Suprapubic skin (tissue), 4 donors: ENCODE results near the gene BMF. TPM values are rescaled to one million over a fixed set of nuclear protein-coding genes. Genes with fewer than 3 reads are reported as not detected.

Experiments
- DNase-seq, 2 donors: peaks; one replicate each; pipeline ENCODE4 v3.0.0-alpha.2; 2019; ENCODE audit warnings: low spot score in 2 of 2
- H3K27ac ChIP-seq: fragments of 200-600 bp; sonication (generic); one replicate; pipeline ENCODE4 v1.5.1; 2019
- H3K27me3 ChIP-seq: fragments of 200-600 bp; sonication (generic); one replicate; pipeline ENCODE4 v1.5.1; 2019
- H3K36me3 ChIP-seq: fragments of 200-600 bp; sonication (generic); one replicate; pipeline ENCODE4 v1.5.1; 2019
- H3K4me1 ChIP-seq: fragments of 200-600 bp; sonication (generic); one replicate; pipeline ENCODE4 v1.5.1; 2019
- H3K4me3 ChIP-seq: fragments of 200-600 bp; sonication (generic); one replicate; pipeline ENCODE4 v1.5.1; 2019; ENCODE audit warnings: mild to moderate bottlenecking
- H3K9me3 ChIP-seq: fragments of 200-600 bp; sonication (generic); one replicate; pipeline ENCODE4 v1.5.1; 2019
- EP300 ChIP-seq: sonication (generic); formaldehyde crosslinking; IDR thresholded peaks from one replicate; pipeline ENCODE4 v1.6.1; 2017; ENCODE audit warnings: antibody characterized with exemption
- POLR2A ChIP-seq, 2 donors: fragments of 450-650 bp; IDR thresholded peaks; one replicate each; pipeline ENCODE4 v1.6.1; 2017; ENCODE audit warnings: antibody characterized with exemption in 2 of 2, mild to moderate bottlenecking in 2 of 2, moderate library complexity in 2 of 2
- POLR2AphosphoS5 ChIP-seq, 3 donors: sonication (generic); formaldehyde crosslinking; IDR thresholded peaks; one replicate each; pipeline ENCODE4 v1.6.1; 2017; ENCODE audit warnings: antibody characterized with exemption in 3 of 3
- WGBS: methylation state at CpG from one replicate; pipeline ENCODE4 v1.1.5; 2018; 5-methylcytosine and 5-hydroxymethylcytosine counted together
- total RNA-seq, 4 donors: library from RNA; depleted of rRNA; stranded (reverse); fragments of >200 nt; gene quantifications; one replicate each; pipeline ENCODE4 v1.1.0, GENCODE V29; 2016
- TF ChIP-seq, protein P1 (sequence below), 2 donors: fragments of 200-600 bp in 1 of 2; fragments of 450-650 bp in 1 of 2; sonication (generic) in 1 of 2; IDR thresholded peaks; one replicate each; pipeline ENCODE4 v1.5.1; 2016 to 2019; ENCODE audit warnings: antibody characterized with exemption in 2 of 2, mild to moderate bottlenecking in 1 of 2, moderate library complexity in 1 of 2

BMF gene
- total RNA-seq, 4 donors from 2014 or later, result 2.6 to 11.1 (median 9.8) TPM

DNA sequence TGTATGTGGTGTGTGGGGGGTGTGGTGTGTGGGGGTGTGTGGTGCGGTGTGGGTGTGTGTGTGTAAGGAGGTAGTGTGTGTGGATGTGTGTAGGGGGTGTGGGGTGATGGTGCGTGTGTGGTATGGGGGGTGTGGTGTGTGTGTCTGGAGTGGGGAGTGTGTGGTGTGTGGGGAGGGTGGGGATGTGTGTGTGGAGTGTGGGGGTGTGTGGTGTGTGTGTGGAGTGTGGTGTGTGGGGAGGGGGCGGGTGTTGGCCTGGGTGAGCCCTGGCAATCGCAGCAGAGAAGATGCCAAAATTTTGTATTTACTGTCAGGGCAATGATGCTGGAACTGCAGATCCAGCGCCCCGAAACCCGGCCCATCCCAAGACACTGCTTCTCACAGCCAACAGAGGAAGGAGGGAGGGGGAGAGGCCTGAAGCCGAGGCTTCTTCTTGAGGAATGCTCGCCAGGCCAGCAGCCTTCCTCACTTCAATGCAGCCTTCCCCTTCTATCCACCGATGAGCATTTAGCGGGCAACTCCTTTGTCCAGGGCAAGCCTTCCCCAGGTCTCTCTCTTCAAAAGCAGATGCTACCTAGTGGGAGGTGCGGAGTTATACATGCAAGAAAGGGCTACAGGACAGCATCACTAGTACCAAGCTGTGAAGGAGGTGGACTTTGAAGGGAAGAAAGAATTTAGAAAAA, 57.8 kb downstream of the BMF start:
- Histone ChIP-seq H3K4me3 (no peak overlapping the region), H3K27ac (no peak overlapping the region), H3K4me1 (peaks cover 48% of the 10 kb centered on the region), H3K9me3 (no peaks in the 10 kb centered on the region), H3K36me3 (no peaks in the 10 kb centered on the region), H3K27me3 (no peaks in the 10 kb centered on the region)
- WGBS, result 49% methylated on average over 12 of the region's 12 CpGs
- no peak for DNase-seq
- TF ChIP-seq POLR2AphosphoS5 (IDR thresholded peaks at IDR 0.05), result no peak
- TF ChIP-seq, protein P1, sequence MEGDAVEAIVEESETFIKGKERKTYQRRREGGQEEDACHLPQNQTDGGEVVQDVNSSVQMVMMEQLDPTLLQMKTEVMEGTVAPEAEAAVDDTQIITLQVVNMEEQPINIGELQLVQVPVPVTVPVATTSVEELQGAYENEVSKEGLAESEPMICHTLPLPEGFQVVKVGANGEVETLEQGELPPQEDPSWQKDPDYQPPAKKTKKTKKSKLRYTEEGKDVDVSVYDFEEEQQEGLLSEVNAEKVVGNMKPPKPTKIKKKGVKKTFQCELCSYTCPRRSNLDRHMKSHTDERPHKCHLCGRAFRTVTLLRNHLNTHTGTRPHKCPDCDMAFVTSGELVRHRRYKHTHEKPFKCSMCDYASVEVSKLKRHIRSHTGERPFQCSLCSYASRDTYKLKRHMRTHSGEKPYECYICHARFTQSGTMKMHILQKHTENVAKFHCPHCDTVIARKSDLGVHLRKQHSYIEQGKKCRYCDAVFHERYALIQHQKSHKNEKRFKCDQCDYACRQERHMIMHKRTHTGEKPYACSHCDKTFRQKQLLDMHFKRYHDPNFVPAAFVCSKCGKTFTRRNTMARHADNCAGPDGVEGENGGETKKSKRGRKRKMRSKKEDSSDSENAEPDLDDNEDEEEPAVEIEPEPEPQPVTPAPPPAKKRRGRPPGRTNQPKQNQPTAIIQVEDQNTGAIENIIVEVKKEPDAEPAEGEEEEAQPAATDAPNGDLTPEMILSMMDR (IDR thresholded peaks at IDR 0.05), result no peak
- no peak for TF ChIP-seq POLR2A (IDR thresholded peaks at IDR 0.05)
- no peak for TF ChIP-seq EP300

DNA sequence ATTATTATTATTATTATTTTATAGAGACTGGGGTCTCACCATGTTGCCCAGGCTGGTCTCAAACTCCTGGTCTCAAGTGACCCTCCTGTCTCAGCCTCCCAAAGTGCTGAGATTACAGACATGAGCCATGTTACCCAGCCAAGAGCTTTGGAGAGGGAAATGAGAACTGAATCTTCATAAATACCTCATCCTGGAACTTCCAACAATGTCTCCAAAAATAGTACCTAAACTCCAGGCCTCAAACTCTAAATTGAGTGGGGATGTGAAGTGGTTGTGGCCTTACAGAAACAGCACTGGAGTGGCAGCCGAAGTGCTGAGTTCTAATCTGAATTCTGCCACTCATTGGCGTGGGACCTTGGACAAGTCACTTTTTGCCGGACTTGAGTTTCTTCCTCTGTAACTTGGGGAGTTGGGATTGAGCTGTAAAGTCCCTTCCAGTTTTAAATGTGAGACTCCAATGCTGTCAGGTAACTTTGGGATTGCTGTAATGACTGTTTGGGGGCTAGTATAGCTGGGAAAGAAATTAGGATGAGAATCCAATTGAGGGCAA, 59.7 kb downstream of the BMF start:
- Histone ChIP-seq H3K9me3 (no peaks in the 10 kb centered on the region), H3K4me3 (no peak overlapping the region), H3K27me3 (no peaks in the 10 kb centered on the region), H3K4me1 (peaks cover 47% of the 10 kb centered on the region), H3K27ac (no peak overlapping the region), H3K36me3 (no peaks in the 10 kb centered on the region)
- 94% methylated on average over 3 of the region's 3 CpGs for WGBS
- DNase-seq, result no peak
- TF ChIP-seq POLR2A (IDR thresholded peaks at IDR 0.05) (no peak), EP300 (no peak), POLR2AphosphoS5 (IDR thresholded peaks at IDR 0.05) (no peak)
- TF ChIP-seq, protein P1 (IDR thresholded peaks at IDR 0.05), result no peak

DNA sequence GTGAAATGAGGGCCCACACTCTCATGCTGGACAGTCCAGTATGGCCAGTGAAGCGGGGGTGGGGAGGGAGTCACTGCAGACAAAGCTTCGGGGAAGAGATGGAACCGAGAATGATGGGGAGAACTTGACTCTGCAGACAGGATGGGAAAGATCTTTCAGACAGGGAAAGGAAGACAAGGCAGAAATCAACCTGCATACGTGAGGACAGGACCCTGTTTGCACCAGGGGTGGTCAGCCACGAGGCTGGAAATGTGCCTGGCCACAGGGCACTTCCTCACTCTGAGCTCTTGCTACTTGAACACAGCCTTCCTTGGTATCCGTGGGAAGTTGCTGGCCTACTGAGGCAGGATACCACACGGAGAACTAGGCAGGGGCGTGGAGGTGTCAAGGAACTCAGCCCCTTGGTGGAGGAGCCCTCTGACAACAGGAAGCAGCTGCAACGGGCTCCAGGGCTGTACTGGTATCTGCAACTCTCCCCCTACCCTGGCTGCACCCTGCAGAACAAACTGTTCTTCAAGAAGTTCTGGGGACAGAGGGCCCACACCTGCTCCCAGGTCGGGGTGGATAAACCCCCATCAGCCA, 60.4 kb downstream of the BMF start:
- H3K9me3 ChIP-seq, result no peaks in the 10 kb centered on the region
- H3K27me3 ChIP-seq, result no peaks in the 10 kb centered on the region
- WGBS, result 73% methylated on average over 9 of the region's 10 CpGs
- no peak for TF ChIP-seq POLR2A (IDR thresholded peaks at IDR 0.05)
- TF ChIP-seq, protein P1 (IDR thresholded peaks at IDR 0.05), result no peak
- TF ChIP-seq POLR2AphosphoS5 (IDR thresholded peaks at IDR 0.05), result no peak
- TF ChIP-seq EP300, result no peak
- peaks cover 47% of the 10 kb centered on the region for H3K4me1 ChIP-seq
- no peak for DNase-seq
- no peak overlapping the region for H3K4me3 ChIP-seq
- no peaks in the 10 kb centered on the region for H3K36me3 ChIP-seq
- H3K27ac ChIP-seq, result peak overlapping the region; percentile 31

DNA sequence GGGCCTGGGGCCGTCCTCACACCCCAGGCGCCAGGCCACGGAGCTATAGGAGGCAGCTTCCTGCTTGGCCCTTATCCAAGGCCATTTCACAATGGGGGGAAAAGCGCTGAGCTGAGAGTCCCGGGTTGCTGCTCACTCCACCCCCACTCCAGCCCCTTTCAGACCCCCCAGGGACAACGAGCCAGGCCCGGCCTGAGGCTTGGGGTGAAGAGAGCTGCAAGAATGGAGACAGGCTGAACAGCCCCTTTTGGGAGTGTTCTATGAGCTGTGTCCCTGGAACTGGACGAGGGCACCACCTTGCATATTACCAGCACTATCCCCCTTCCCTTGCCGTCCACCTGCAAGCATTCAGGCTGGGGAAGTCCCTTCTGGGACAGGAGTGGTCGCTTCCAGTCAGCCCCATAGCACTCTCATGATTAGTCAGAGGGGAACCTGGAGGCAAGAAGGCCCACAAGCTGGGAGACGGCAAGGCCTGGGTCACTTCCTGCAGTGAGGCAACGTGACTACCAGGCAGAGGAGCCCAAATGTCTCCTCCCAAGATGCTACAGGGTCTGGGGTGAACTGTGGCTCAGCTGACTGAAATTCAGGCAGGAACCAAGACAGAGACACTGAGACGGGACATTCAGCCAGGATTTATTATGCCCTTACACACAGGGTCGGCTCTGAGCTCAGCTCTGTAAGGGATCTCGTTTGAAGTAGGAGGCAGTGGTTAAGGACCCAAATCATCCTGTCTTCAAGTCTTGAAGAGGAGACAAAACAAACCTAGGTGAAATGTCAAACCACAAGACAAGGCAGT, 61.1 kb downstream of the BMF start:
- WGBS, result 52% methylated on average over 13 of the region's 15 CpGs
- no peaks in the 10 kb centered on the region for H3K27me3 ChIP-seq
- H3K4me3 ChIP-seq, result no peak overlapping the region
- H3K27ac ChIP-seq, result peak overlapping the region; percentile 31
- peaks cover 47% of the 10 kb centered on the region for H3K4me1 ChIP-seq
- TF ChIP-seq, protein P1 (IDR thresholded peaks at IDR 0.05), result no peak
- TF ChIP-seq POLR2A (IDR thresholded peaks at IDR 0.05) (no peak), POLR2AphosphoS5 (IDR thresholded peaks at IDR 0.05) (no peak), EP300 (no peak)
- DNase-seq, result no peak
- no peaks in the 10 kb centered on the region for H3K9me3 ChIP-seq
- no peaks in the 10 kb centered on the region for H3K36me3 ChIP-seq
